Measurements from ENCODE around the gene LHFPL2. TPM values are rescaled to one million over a fixed set of nuclear protein-coding genes. Genes with fewer than 3 reads are reported as not detected.

Gene LHFPL2
- total and polyA plus RNA-seq, 4 donors = 6.5 to 49.4 (median 47.7) TPM

GRCh38 chr5:78651468-78651867, 2.9 kb upstream of the LHFPL2 start:
- Histone ChIP-seq H3K4me3 (no peak overlapping the region), H3K9me3 (ENCODE audit: control insufficient read depth in 4 of 4, insufficient read depth in 3 of 4, low read length in 3 of 4) (no peaks in the 10 kb centered on the region), H3K27me3 (ENCODE audit: control insufficient read depth in 3 of 3, insufficient read depth in 3 of 3, low read length in 2 of 3) (no peaks in the 10 kb centered on the region), H3K27ac (ENCODE audit: low read depth in 1 of 2, low read length in 1 of 2) (no peak overlapping the region), H3K4me1 (ENCODE audit: control insufficient read depth in 5 of 5, insufficient read depth in 5 of 5, low read length in 5 of 5) (peaks cover 0 to 10% (median 4%) of the 10 kb centered on the region in 5 donors), H3K36me3 (ENCODE audit: control insufficient read depth in 4 of 4, insufficient read depth in 4 of 4, low read length in 4 of 4) (no peaks in the 10 kb centered on the region), H3K9ac (ENCODE audit: insufficient read depth in 1 of 2, low read length in 2 of 2) (no peak overlapping the region)
- DNase-seq (no peak), ATAC-seq (ENCODE audit: insufficient read depth, low FRiP score) (no peak)
- TF ChIP-seq CTCF (IDR thresholded peaks at IDR 0.05; ENCODE audit: control extremely low read depth, extremely low read depth) = no peak
- WGBS, 2 donors = 90 to 96% methylated on average over 2 of the region's 2 CpGs

GRCh38 chr5:78650531-78650930, 2.0 kb upstream of the LHFPL2 start:
- 90 to 92% methylated on average over 1 of the region's 1 CpG for WGBS, 2 donors
- Histone ChIP-seq H3K27ac (ENCODE audit: low read depth in 1 of 2, low read length in 1 of 2) (no peak overlapping the region), H3K27me3 (ENCODE audit: control insufficient read depth in 3 of 3, insufficient read depth in 3 of 3, low read length in 2 of 3) (no peaks in the 10 kb centered on the region), H3K4me3 (no peak overlapping the region), H3K36me3 (ENCODE audit: control insufficient read depth in 4 of 4, insufficient read depth in 4 of 4, low read length in 4 of 4) (no peaks in the 10 kb centered on the region), H3K4me1 (ENCODE audit: control insufficient read depth in 5 of 5, insufficient read depth in 5 of 5, low read length in 5 of 5) (peaks cover 0 to 19% (median 8%) of the 10 kb centered on the region in 5 donors), H3K9ac (ENCODE audit: insufficient read depth in 1 of 2, low read length in 2 of 2) (no peak overlapping the region), H3K9me3 (ENCODE audit: control insufficient read depth in 4 of 4, insufficient read depth in 3 of 4, low read length in 3 of 4) (no peaks in the 10 kb centered on the region)
- TF ChIP-seq CTCF (IDR thresholded peaks at IDR 0.05; ENCODE audit: control extremely low read depth, extremely low read depth) = no peak
- ATAC-seq (ENCODE audit: insufficient read depth, low FRiP score) (no peak), DNase-seq (no peak)

GRCh38 chr5:78649861-78650496, 1.4 kb upstream of the LHFPL2 start:
- peaks cover 0 to 21% (median 8%) of the 10 kb centered on the region in 5 donors for H3K4me1 ChIP-seq (ENCODE audit: control insufficient read depth in 5 of 5, insufficient read depth in 5 of 5, low read length in 5 of 5)
- H3K4me3 ChIP-seq = no peak overlapping the region
- no peak overlapping the region for H3K9ac ChIP-seq (ENCODE audit: insufficient read depth in 1 of 2, low read length in 2 of 2)
- no peaks in the 10 kb centered on the region for H3K9me3 ChIP-seq (ENCODE audit: control insufficient read depth in 4 of 4, insufficient read depth in 3 of 4, low read length in 3 of 4)
- H3K27ac ChIP-seq (ENCODE audit: low read depth in 1 of 2, low read length in 1 of 2) = no peak overlapping the region
- DNase-seq (no peak), ATAC-seq (ENCODE audit: insufficient read depth, low FRiP score) (no peak)
- H3K36me3 ChIP-seq (ENCODE audit: control insufficient read depth in 4 of 4, insufficient read depth in 4 of 4, low read length in 4 of 4) = no peaks in the 10 kb centered on the region
- WGBS, 2 donors = 93% methylated on average over 10 of the region's 10 CpGs
- H3K27me3 ChIP-seq (ENCODE audit: control insufficient read depth in 3 of 3, insufficient read depth in 3 of 3, low read length in 2 of 3) = no peaks in the 10 kb centered on the region
- TF ChIP-seq CTCF (IDR thresholded peaks at IDR 0.05; ENCODE audit: control extremely low read depth, extremely low read depth) = no peak
